Mesenchymal stem cell (in vitro differentiated cells and primary cell): ENCODE measurements around the gene CPXM2.

Experiments
- DNase-seq: peaks from one replicate; pipeline ENCODE4 v3.0.0-alpha.2; 2013
- H2AFZ ChIP-seq: one replicate; pipeline ENCODE4 v1.6.1; 2013; ENCODE audit warnings: low read depth, mild to moderate bottlenecking, control low read depth, inconsistent platforms, low read length, moderate library complexity
- H2AK5ac ChIP-seq: 2 replicates; pipeline ENCODE4 v1.6.1; 2013; ENCODE audit warnings: low read length, moderate library complexity, mild to moderate bottlenecking, inconsistent platforms; ENCODE audit not compliant: severe bottlenecking
- H2BK120ac ChIP-seq: one replicate; pipeline ENCODE4 v1.6.1; 2013; ENCODE audit warnings: low read depth, mild to moderate bottlenecking, inconsistent platforms, low read length, moderate library complexity
- H2BK12ac ChIP-seq, 2 experiments: one replicate each; pipeline ENCODE4 v1.6.1; 2013; ENCODE audit warnings: inconsistent platforms in 2 of 2, low read length in 2 of 2, mild to moderate bottlenecking in 2 of 2, moderate library complexity in 2 of 2, control low read depth in 1 of 2
- H2BK15ac ChIP-seq: one replicate; pipeline ENCODE4 v1.6.1; 2013; ENCODE audit warnings: mild to moderate bottlenecking, low read depth, inconsistent platforms; ENCODE audit not compliant: poor library complexity, severe bottlenecking
- H2BK5ac ChIP-seq: 2 replicates; pipeline ENCODE4 v1.6.1; 2013; ENCODE audit warnings: low read depth, mild to moderate bottlenecking, low read length, control low read depth, inconsistent platforms; ENCODE audit not compliant: poor library complexity, severe bottlenecking
- H3K14ac ChIP-seq, 2 experiments: one replicate each; pipeline ENCODE4 v1.6.1; 2013; ENCODE audit warnings: inconsistent platforms in 2 of 2, low read length in 2 of 2, control low read depth in 1 of 2, mild to moderate bottlenecking in 1 of 2, moderate library complexity in 1 of 2
- H3K18ac ChIP-seq, 2 experiments: one replicate each; pipeline ENCODE4 v1.6.1; 2013; ENCODE audit warnings: inconsistent platforms in 2 of 2, low read length in 2 of 2, control low read depth in 1 of 2, low read depth in 1 of 2, mild to moderate bottlenecking in 1 of 2
- H3K23ac ChIP-seq, 2 experiments: one replicate each; pipeline ENCODE4 v1.6.1; 2013; ENCODE audit warnings: inconsistent platforms in 2 of 2, low read length in 2 of 2, mild to moderate bottlenecking in 2 of 2, moderate library complexity in 2 of 2, control low read depth in 1 of 2
- H3K27ac ChIP-seq: 2 replicates; pipeline ENCODE4 v1.5.1; 2013; ENCODE audit warnings: mild to moderate bottlenecking, moderate library complexity, low read length, control low read depth, inconsistent platforms; ENCODE audit not compliant: poor library complexity, severe bottlenecking
- H3K27me3 ChIP-seq, 2 experiments: 2 replicates each; pipeline versions ENCODE4 v1.6.1 to v1.7.0; 2013; ENCODE audit warnings: low read length in 2 of 2, mild to moderate bottlenecking in 2 of 2, moderate library complexity in 2 of 2, control low read depth in 1 of 2, inconsistent platforms in 1 of 2; ENCODE audit not compliant: control insufficient read depth in 1 of 2, insufficient read depth in 1 of 2
- H3K36me3 ChIP-seq, 2 experiments: 2 replicates each; pipeline versions ENCODE4 v1.6.1 to v1.7.0; 2013; ENCODE audit warnings: low read length in 2 of 2, control low read depth in 1 of 2, inconsistent platforms in 1 of 2, low read depth in 1 of 2, mild to moderate bottlenecking in 1 of 2; ENCODE audit not compliant: insufficient read depth in 2 of 2, control insufficient read depth in 1 of 2
- H3K4ac ChIP-seq, 2 experiments: one replicate each; pipeline ENCODE4 v1.6.1; 2013; ENCODE audit warnings: inconsistent platforms in 2 of 2, low read length in 2 of 2, mild to moderate bottlenecking in 2 of 2, moderate library complexity in 2 of 2, control low read depth in 1 of 2, low read depth in 1 of 2
- H3K4me1 ChIP-seq: 2 replicates; pipeline ENCODE4 v1.6.1; 2013; ENCODE audit warnings: low read depth, low read length, control low read depth; ENCODE audit not compliant: control insufficient read depth, insufficient read depth
- H3K4me2 ChIP-seq: 2 replicates; pipeline ENCODE4 v1.6.1; 2013; ENCODE audit warnings: low read length, mild to moderate bottlenecking, inconsistent platforms; ENCODE audit not compliant: poor library complexity, severe bottlenecking
- H3K4me3 ChIP-seq, 2 experiments: 2 replicates each; pipeline versions ENCODE4 v1.5.1 to v1.7.0; 2013; ENCODE audit warnings: low read length in 2 of 2, mild to moderate bottlenecking in 2 of 2, control low read depth in 1 of 2, low read depth in 1 of 2; ENCODE audit not compliant: insufficient read depth in 1 of 2
- H3K79me1 ChIP-seq: replicated peaks from 2 replicates; pipeline ENCODE4 v1.6.1; 2013; ENCODE audit warnings: mild to moderate bottlenecking, control low read depth, low read length, inconsistent platforms; ENCODE audit not compliant: poor library complexity, severe bottlenecking
- H3K9ac ChIP-seq: 2 replicates; pipeline ENCODE4 v1.7.0; 2013; ENCODE audit warnings: mild to moderate bottlenecking, low read length, moderate library complexity
- H3K9me3 ChIP-seq: 2 replicates; pipeline ENCODE4 v1.7.0; 2013; ENCODE audit warnings: mild to moderate bottlenecking, low read length; ENCODE audit not compliant: control insufficient read depth
- H4K8ac ChIP-seq: one replicate; pipeline ENCODE4 v1.6.1; 2013; ENCODE audit warnings: inconsistent platforms, mild to moderate bottlenecking, low read length, moderate library complexity
- H4K91ac ChIP-seq: one replicate; pipeline ENCODE4 v1.6.1; 2013; ENCODE audit warnings: mild to moderate bottlenecking, low read length, inconsistent platforms
- WGBS: methylation state at CpG from one replicate; pipeline ENCODE4 v1.1.7; 2013; ENCODE audit warnings: mixed read lengths; 5-methylcytosine and 5-hydroxymethylcytosine counted together

Gene CPXM2

GRCh38 chr10:123897146-123897545, 5.5 kb upstream of the CPXM2 start:
- Histone ChIP-seq H3K14ac (no peak overlapping the region), H3K9me3 (peaks cover 15% of the 10 kb centered on the region), H3K4me3 (no peak overlapping the region), H3K18ac (no peak overlapping the region), H3K9ac (no peak overlapping the region), H4K8ac (no peak overlapping the region), H3K36me3 (no peaks in the 10 kb centered on the region), H3K27ac (no peak overlapping the region), H2BK15ac (no peak overlapping the region), H2AK5ac (no peak overlapping the region), H2BK120ac (no peak overlapping the region), H2BK5ac (no peak overlapping the region), H3K4me1 (no peaks in the 10 kb centered on the region), H3K79me1 (no peaks in the 10 kb centered on the region), H2AFZ (no peak overlapping the region), H3K4me2 (no peak overlapping the region), H3K4ac (no peak overlapping the region), H4K91ac (no peak overlapping the region), H3K23ac (no peak overlapping the region), H2BK12ac (no peak overlapping the region), H3K27me3 (peaks cover 9 to 32% of the 10 kb centered on the region in 2 experiments)
- DNase-seq, result no peak
- 62% methylated on average over 4 of the region's 4 CpGs for WGBS

- no peak overlapping the region for H2BK15ac ChIP-seq
- no peak overlapping the region for H2BK120ac ChIP-seq
- H3K23ac ChIP-seq, result no peak overlapping the region
- H3K18ac ChIP-seq, result no peak overlapping the region
- no peak overlapping the region for H2AK5ac ChIP-seq
- no peaks in the 10 kb centered on the region for H3K36me3 ChIP-seq
- no peak overlapping the region for H2BK5ac ChIP-seq
- no peaks in the 10 kb centered on the region for H3K4me1 ChIP-seq
- DNase-seq, result no peak
- H3K79me1 ChIP-seq, result no peaks in the 10 kb centered on the region
- H3K14ac ChIP-seq, result no peak overlapping the region
- H2BK12ac ChIP-seq, result no peak overlapping the region
- H3K4ac ChIP-seq, result no peak overlapping the region
- H4K91ac ChIP-seq, result no peak overlapping the region
- H3K4me3 ChIP-seq, result no peak overlapping the region
- H4K8ac ChIP-seq, result no peak overlapping the region
- peaks cover 15% of the 10 kb centered on the region for H3K9me3 ChIP-seq
- peaks cover 13 to 34% of the 10 kb centered on the region in 2 experiments for H3K27me3 ChIP-seq
- H3K9ac ChIP-seq, result no peak overlapping the region
- WGBS, result 89% methylated on average over 3 of the region's 4 CpGs
- no peak overlapping the region for H3K4me2 ChIP-seq
- no peak overlapping the region for H3K27ac ChIP-seq
- no peak overlapping the region for H2AFZ ChIP-seq
Measured at GRCh38 chr10:123896246-123896927, 4.8 kb upstream of the CPXM2 start.

- no peaks in the 10 kb centered on the region for H3K79me1 ChIP-seq
- no peak overlapping the region for H3K14ac ChIP-seq
- no peaks in the 10 kb centered on the region for H3K36me3 ChIP-seq
- H4K8ac ChIP-seq, result no peak overlapping the region
- WGBS, result 71% methylated on average over 8 of the region's 8 CpGs
- H3K9me3 ChIP-seq, result no peaks in the 10 kb centered on the region
- no peaks in the 10 kb centered on the region for H3K4me1 ChIP-seq
- no peak overlapping the region for H3K27ac ChIP-seq
- H2AK5ac ChIP-seq, result no peak overlapping the region
- no peak overlapping the region for H3K23ac ChIP-seq
- no peak overlapping the region for H2BK120ac ChIP-seq
- DNase-seq, result no peak
- no peak overlapping the region for H3K4me3 ChIP-seq
- H4K91ac ChIP-seq, result no peak overlapping the region
- no peak overlapping the region for H2BK12ac ChIP-seq
- H2BK5ac ChIP-seq, result no peak overlapping the region
- no peak overlapping the region for H3K9ac ChIP-seq
- H3K4ac ChIP-seq, result no peak overlapping the region
- H3K27me3 ChIP-seq, result peaks cover 34 to 40% of the 10 kb centered on the region in 2 experiments
- no peak overlapping the region for H2BK15ac ChIP-seq
- no peak overlapping the region for H2AFZ ChIP-seq
- H3K18ac ChIP-seq, result no peak overlapping the region
- no peak overlapping the region for H3K4me2 ChIP-seq
Measured at GRCh38 chr10:123893651-123894050, 2.0 kb upstream of the CPXM2 start.

DNA sequence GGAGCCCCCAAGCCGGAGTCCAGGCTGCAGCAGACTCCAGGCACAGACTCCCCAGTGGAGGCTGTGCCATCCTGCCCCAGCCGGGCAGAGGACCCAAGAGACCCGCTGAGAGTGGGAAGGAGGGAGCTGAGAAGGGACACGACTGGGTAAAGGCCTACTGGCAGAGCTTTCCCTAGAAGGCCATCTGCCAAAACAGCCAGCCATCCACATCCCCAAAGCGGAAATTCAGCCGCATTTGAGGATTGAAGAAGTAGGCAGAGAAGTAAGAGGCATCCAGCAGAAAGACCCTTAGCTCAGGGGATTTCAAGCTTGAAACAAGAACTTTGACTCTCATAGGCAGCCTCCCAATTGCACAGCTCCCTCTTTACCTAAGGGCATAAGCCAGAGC, 857 bp downstream of the CPXM2 start:
- Histone ChIP-seq H3K27ac (no peak overlapping the region), H4K91ac (no peak overlapping the region), H3K18ac (no peak overlapping the region), H2AK5ac (no peak overlapping the region), H3K4ac (no peak overlapping the region), H3K4me3 (peak overlapping the region in 1 of 2 experiments; percentile 83), H3K4me1 (no peaks in the 10 kb centered on the region), H3K9ac (peak overlapping the region; percentile 79), H3K4me2 (no peak overlapping the region), H3K79me1 (no peaks in the 10 kb centered on the region), H3K9me3 (no peaks in the 10 kb centered on the region), H2BK12ac (no peak overlapping the region), H3K36me3 (no peaks in the 10 kb centered on the region), H2BK5ac (no peak overlapping the region), H3K27me3 (peaks cover 27 to 43% of the 10 kb centered on the region in 2 experiments), H2BK15ac (no peak overlapping the region), H2AFZ (no peak overlapping the region), H3K14ac (no peak overlapping the region), H4K8ac (no peak overlapping the region), H2BK120ac (no peak overlapping the region), H3K23ac (no peak overlapping the region)
- WGBS, result 71% methylated on average over 3 of the region's 6 CpGs
- no peak for DNase-seq
